Adrenal gland (tissue), 5 donors: ENCODE data around the gene GGT5.

Experiments
- CTCF ChIP-seq, 6 experiments: fragments of 450-650 bp in 4 of 6; fragments of 200-600 bp in 2 of 6; sonication (generic) in 1 of 6; IDR thresholded peaks; 1 replicate in 5 of 6; 2 replicates in 1 of 6; pipeline versions ENCODE4 v1.5.1 to v1.8.0; 2016 to 2021; ENCODE audit warnings: antibody characterized with exemption in 6 of 6, mild to moderate bottlenecking in 2 of 6, moderate library complexity in 1 of 6
- POLR2A ChIP-seq, 2 donors: fragments of 450-650 bp; IDR thresholded peaks; one replicate each; pipeline ENCODE4 v1.6.1; 2017; ENCODE audit warnings: antibody characterized with exemption in 2 of 2, mild to moderate bottlenecking in 2 of 2, moderate library complexity in 1 of 2
- donor health status: DM: no; HTN: no; CAD: no.

- TF ChIP-seq CTCF (IDR thresholded peaks at IDR 0.05) (no peak), POLR2A (IDR thresholded peaks at IDR 0.05) (no peak)
Measured at GRCh38 chr22:24198682-24199052, 46.2 kb downstream of the GGT5 start.
